COLO829 (cell line): Measurements from ENCODE around the gene ENTPD6.
"Not testable (repeated sequence)": the region's sequence is repeated elsewhere in the genome, so short reads cannot be mapped to it uniquely, and the experiment has no call there.

Experiments
- DNase-seq: peaks from one replicate; pipeline ENCODE4 v3.0.0; 2012; ENCODE audit warnings: low spot score

ENTPD6 gene

GRCh38 chr20:25257130-25257529 lies 61.6 kb downstream of the ENTPD6 start:
- DNase-seq: no peak

- no peak for DNase-seq
These were observed 62.4 kb downstream of the ENTPD6 start for GRCh38 chr20:25257756-25258475.

GRCh38 chr20:25258476-25258805 lies 62.9 kb downstream of the ENTPD6 start:
- DNase-seq: no peak

GRCh38 chr20:25258828-25259227 lies 63.3 kb downstream of the ENTPD6 start:
- no peak for DNase-seq

- DNase-seq: no peak
These were observed 63.8 kb downstream of the ENTPD6 start for GRCh38 chr20:25259358-25259757.

GRCh38 chr20:25259788-25260254 lies 64.3 kb downstream of the ENTPD6 start:
- no peak for DNase-seq

- DNase-seq: not testable (repeated sequence)
These were observed 65.4 kb downstream of the ENTPD6 start for GRCh38 chr20:25260770-25261437.

GRCh38 chr20:25269057-25269832 lies 73.7 kb downstream of the ENTPD6 start:
- DNase-seq: no peak

GRCh38 chr20:25269833-25270170 lies 74.3 kb downstream of the ENTPD6 start:
- DNase-seq: no peak

GRCh38 chr20:25270829-25271251 lies 75.3 kb downstream of the ENTPD6 start:
- no peak for DNase-seq

- DNase-seq: no peak
These were observed 76.1 kb downstream of the ENTPD6 start for GRCh38 chr20:25271486-25272222.

GRCh38 chr20:25272223-25273000 lies 76.9 kb downstream of the ENTPD6 start:
- DNase-seq: no peak

GRCh38 chr20:25273046-25273445 lies 77.5 kb downstream of the ENTPD6 start:
- DNase-seq: no peak

GRCh38 chr20:25273541-25274358 lies 78.2 kb downstream of the ENTPD6 start:
- DNase-seq: no peak

GRCh38 chr20:25274481-25274880 lies 79.0 kb downstream of the ENTPD6 start:
- no peak for DNase-seq

- no peak for DNase-seq
These were observed 79.6 kb downstream of the ENTPD6 start for GRCh38 chr20:25274891-25275812.

- DNase-seq: no peak
These were observed 80.5 kb downstream of the ENTPD6 start for GRCh38 chr20:25275813-25276532.
